Keratinocyte (primary cell): ENCODE results near the gene DNM1. TPM values are rescaled to one million over a fixed set of nuclear protein-coding genes. Genes with fewer than 3 reads are reported as not detected.

Source experiments
- DNase-seq: peaks from one replicate; pipeline ENCODE4 v3.0.0-alpha.2; 2011; ENCODE audit warnings: low read depth, missing footprints, low spot score
- FAIRE-seq: peaks from 2 replicates; lab custom pipeline; 2011; peaks lifted over from hg19 to GRCh38; lab: Jason Lieb, UNC
- H2AFZ ChIP-seq: 2 replicates; pipeline ENCODE4 v1.6.0; 2012; ENCODE audit warnings: low read length, control low read depth, inconsistent platforms; ENCODE audit not compliant: control insufficient read depth
- H3K27ac ChIP-seq: 2 replicates; pipeline ENCODE4 v1.5.1; 2011; ENCODE audit warnings: low read length; ENCODE audit not compliant: control insufficient read depth, insufficient read depth
- H3K27me3 ChIP-seq: 3 replicates; pipeline ENCODE4 v1.6.0; 2011; ENCODE audit warnings: low read length; ENCODE audit not compliant: control insufficient read depth, insufficient read depth; ENCODE audit errors: extremely low read depth
- H3K36me3 ChIP-seq, 2 experiments: 2 replicates in 1 of 2; 3 replicates in 1 of 2; pipeline ENCODE4 v1.5.1; 2011; ENCODE audit warnings: low read length in 2 of 2, mild to moderate bottlenecking in 1 of 2; ENCODE audit not compliant: control insufficient read depth in 2 of 2, insufficient read depth in 2 of 2; ENCODE audit errors: extremely low read depth in 1 of 2
- H3K4me1 ChIP-seq: 3 replicates; pipeline ENCODE4 v1.5.1; 2011; ENCODE audit warnings: low read length; ENCODE audit not compliant: control insufficient read depth, insufficient read depth; ENCODE audit errors: extremely low read depth
- H3K4me2 ChIP-seq: 3 replicates; pipeline ENCODE4 v1.6.0; 2011; ENCODE audit warnings: low read depth, low read length; ENCODE audit not compliant: control insufficient read depth, insufficient read depth; ENCODE audit errors: extremely low read depth
- H3K4me3 ChIP-seq, 3 experiments: fragments of 200-600 bp in 1 of 3; sonication (generic) in 1 of 3; 2 replicates in 2 of 3; 3 replicates in 1 of 3; pipeline ENCODE4 v1.5.1; 2011 to 2016; ENCODE audit warnings: low read length in 3 of 3, mild to moderate bottlenecking in 3 of 3, control low read depth in 2 of 3, inconsistent platforms in 1 of 3, low read depth in 1 of 3, mixed read lengths in 1 of 3, mixed run types in 1 of 3, moderate library complexity in 1 of 3; ENCODE audit not compliant: control insufficient read depth in 2 of 3, insufficient read depth in 2 of 3; ENCODE audit errors: extremely low read depth in 1 of 3
- H3K79me2 ChIP-seq: 2 replicates; pipeline ENCODE4 v1.6.0; 2012; ENCODE audit warnings: low read length; ENCODE audit not compliant: control insufficient read depth, insufficient read depth
- H3K9ac ChIP-seq: 3 replicates; pipeline ENCODE4 v1.6.0; 2011; ENCODE audit warnings: low read length; ENCODE audit not compliant: control insufficient read depth, insufficient read depth; ENCODE audit errors: extremely low read depth
- H3K9me1 ChIP-seq: 3 replicates; pipeline ENCODE4 v1.6.0; 2011; ENCODE audit warnings: low read length; ENCODE audit not compliant: control insufficient read depth, insufficient read depth; ENCODE audit errors: extremely low read depth
- H3K9me3 ChIP-seq: 2 replicates; pipeline ENCODE4 v1.5.1; 2012; ENCODE audit warnings: low read depth, low read length; ENCODE audit not compliant: control insufficient read depth
- H4K20me1 ChIP-seq: 3 replicates; pipeline ENCODE4 v1.6.0; 2011; ENCODE audit warnings: low read length; ENCODE audit not compliant: control insufficient read depth, insufficient read depth; ENCODE audit errors: extremely low read depth
- EZH2 ChIP-seq: IDR thresholded peaks from one replicate; pipeline ENCODE4 v1.6.1; 2012; ENCODE audit warnings: inconsistent platforms, mild to moderate bottlenecking, low read length, moderate library complexity
- dilution Hi-C: fragments of 300-500 bp; cut with MboI; formaldehyde crosslinking; loops from one replicate; pipeline ENCODE4 v1.7.0; 2020; ENCODE audit warnings: low sequenced_read_pairs; ENCODE audit not compliant: extremely low pct_ligation_motif_present
- polyA plus RNA-seq, 5 experiments: library from polyadenylated mRNA; depleted of rRNA in 3 of 5; stranded (reverse) in 3 of 5; stranded (forward) in 1 of 5; unstranded in 1 of 5; fragments of >200 nt; gene quantifications; 1 replicate in 1 of 5; 2 replicates in 3 of 5; 3 replicates in 1 of 5; pipeline versions ENCODE4 v1.2.1 to v1.2.3, GENCODE V29; 2011 to 2012; ENCODE audit warnings: missing spikeins in 2 of 5, low read depth in 1 of 5, low replicate concordance in 1 of 5
- TF ChIP-seq, protein P1 (sequence below), 3 experiments: IDR thresholded peaks in 1 of 3; conservative IDR thresholded peaks in 1 of 3; optimal IDR thresholded peaks in 1 of 3; 2 replicates in 2 of 3; 3 replicates in 1 of 3; pipeline versions ENCODE3 to v1.5.1; 2011; ENCODE audit warnings: low read length in 3 of 3, mild to moderate bottlenecking in 3 of 3, moderate library complexity in 2 of 3, control low read depth in 1 of 3, inconsistent platforms in 1 of 3; ENCODE audit not compliant: insufficient read depth in 2 of 3; ENCODE audit errors: extremely low read depth in 1 of 3

Gene DNM1
- polyA plus RNA-seq, 1 donor (not counting 4 experiments of a cell fraction or from before 2014, with no cell fraction given) = 0.25 TPM

DNA sequence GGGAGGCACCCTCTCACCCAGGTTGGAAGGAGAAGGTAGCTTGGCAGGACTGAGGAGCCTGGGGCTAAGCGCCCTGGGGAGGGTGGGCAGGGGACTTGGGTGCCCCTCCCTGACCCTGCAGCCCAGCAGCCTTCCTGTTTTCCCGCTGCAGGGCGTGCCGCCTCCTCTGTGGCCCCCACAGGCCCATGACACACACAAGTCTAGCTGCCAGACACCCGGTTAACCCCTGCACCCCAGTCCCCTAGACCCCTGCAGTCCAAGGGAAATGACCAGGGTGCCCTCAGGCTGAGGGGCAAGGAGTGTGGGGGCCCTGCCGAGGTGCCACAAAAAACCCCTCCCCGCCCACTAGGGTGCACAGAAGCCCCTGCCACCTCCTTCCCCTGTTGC lies 39.6 kb downstream of the DNM1 start:
- no peaks in the 10 kb centered on the region for H3K27me3 ChIP-seq
- no peak overlapping the region for H2AFZ ChIP-seq
- H3K36me3 ChIP-seq = no peaks in the 10 kb centered on the region
- dilution Hi-C loops = no loop called here
- no peak for TF ChIP-seq EZH2
- TF ChIP-seq, protein P1, sequence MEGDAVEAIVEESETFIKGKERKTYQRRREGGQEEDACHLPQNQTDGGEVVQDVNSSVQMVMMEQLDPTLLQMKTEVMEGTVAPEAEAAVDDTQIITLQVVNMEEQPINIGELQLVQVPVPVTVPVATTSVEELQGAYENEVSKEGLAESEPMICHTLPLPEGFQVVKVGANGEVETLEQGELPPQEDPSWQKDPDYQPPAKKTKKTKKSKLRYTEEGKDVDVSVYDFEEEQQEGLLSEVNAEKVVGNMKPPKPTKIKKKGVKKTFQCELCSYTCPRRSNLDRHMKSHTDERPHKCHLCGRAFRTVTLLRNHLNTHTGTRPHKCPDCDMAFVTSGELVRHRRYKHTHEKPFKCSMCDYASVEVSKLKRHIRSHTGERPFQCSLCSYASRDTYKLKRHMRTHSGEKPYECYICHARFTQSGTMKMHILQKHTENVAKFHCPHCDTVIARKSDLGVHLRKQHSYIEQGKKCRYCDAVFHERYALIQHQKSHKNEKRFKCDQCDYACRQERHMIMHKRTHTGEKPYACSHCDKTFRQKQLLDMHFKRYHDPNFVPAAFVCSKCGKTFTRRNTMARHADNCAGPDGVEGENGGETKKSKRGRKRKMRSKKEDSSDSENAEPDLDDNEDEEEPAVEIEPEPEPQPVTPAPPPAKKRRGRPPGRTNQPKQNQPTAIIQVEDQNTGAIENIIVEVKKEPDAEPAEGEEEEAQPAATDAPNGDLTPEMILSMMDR (optimal IDR thresholded peaks at IDR 0.05 in 1 of 3, IDR thresholded peaks at IDR 0.05 in 1 of 3, conservative IDR thresholded peaks at IDR 0.05 in 1 of 3; ENCODE audit: extremely low read depth in 1 of 3, insufficient read depth in 2 of 3, low read length in 3 of 3) = no peak
- H3K9me1 ChIP-seq = no peaks in the 10 kb centered on the region
- no peak overlapping the region for H3K9ac ChIP-seq
- FAIRE-seq (no peak), DNase-seq (no peak)
- H4K20me1 ChIP-seq = no peaks in the 10 kb centered on the region
- H3K27ac ChIP-seq = no peak overlapping the region
- H3K9me3 ChIP-seq = no peaks in the 10 kb centered on the region
- H3K4me3 ChIP-seq = no peak overlapping the region
- no peaks in the 10 kb centered on the region for H3K79me2 ChIP-seq
- no peaks in the 10 kb centered on the region for H3K4me1 ChIP-seq
- no peak overlapping the region for H3K4me2 ChIP-seq

DNA sequence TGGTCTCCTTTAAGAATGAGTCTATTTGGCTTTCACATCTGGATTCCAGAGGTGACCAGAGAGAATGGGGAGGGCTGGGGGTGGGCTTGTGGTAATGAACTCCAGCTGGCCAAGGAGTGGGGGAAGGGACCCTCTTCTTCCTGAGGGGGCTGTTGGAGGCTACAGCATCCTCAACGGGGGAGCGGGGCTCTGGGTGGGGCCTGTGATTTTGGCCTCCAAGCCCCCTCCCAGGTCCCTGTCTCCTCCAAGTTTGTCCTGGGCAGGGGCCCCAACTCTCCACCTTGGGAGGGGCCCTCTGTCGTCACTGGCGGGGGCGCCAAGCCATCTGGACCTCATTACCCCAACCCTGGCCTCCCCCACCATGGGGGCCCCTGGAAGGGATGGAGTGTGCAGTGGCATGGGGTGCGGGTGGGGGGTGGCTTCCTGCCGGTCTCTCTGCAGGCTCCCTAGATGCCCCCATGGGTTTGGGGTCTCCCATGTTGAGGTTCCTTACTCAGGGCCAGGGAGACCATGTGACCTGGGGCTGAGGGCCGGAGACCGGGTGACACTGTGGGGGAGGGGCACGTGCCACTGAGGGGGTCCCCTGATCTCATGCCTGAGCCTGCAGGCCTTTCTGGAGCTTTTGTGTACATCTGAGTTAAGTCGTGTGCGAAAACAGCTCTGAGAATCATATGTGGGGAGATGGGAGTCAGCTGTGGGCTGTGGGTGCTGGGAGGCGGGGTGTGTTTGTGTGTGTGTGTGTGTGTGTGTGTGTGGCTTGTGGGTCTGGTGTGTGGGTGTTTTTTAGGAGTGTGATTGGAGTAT lies 40.2 kb downstream of the DNM1 start:
- Histone ChIP-seq H3K27me3 (no peaks in the 10 kb centered on the region), H2AFZ (no peak overlapping the region), H4K20me1 (no peaks in the 10 kb centered on the region), H3K9me1 (no peaks in the 10 kb centered on the region), H3K36me3 (no peaks in the 10 kb centered on the region), H3K4me3 (no peak overlapping the region), H3K9ac (no peak overlapping the region), H3K4me2 (no peak overlapping the region), H3K9me3 (no peaks in the 10 kb centered on the region), H3K4me1 (no peaks in the 10 kb centered on the region), H3K27ac (no peak overlapping the region), H3K79me2 (no peaks in the 10 kb centered on the region)
- TF ChIP-seq, protein P1 (optimal IDR thresholded peaks at IDR 0.05 in 1 of 3, IDR thresholded peaks at IDR 0.05 in 1 of 3, conservative IDR thresholded peaks at IDR 0.05 in 1 of 3; ENCODE audit: extremely low read depth in 1 of 3, insufficient read depth in 2 of 3, low read length in 3 of 3) = no peak
- no peak for TF ChIP-seq EZH2
- no peak for FAIRE-seq
- dilution Hi-C loops = no loop called here
- DNase-seq = no peak
